Chondrocyte (in vitro differentiated cells): ENCODE measurements around the gene PRKAB1. TPM values are rescaled to one million over a fixed set of nuclear protein-coding genes. Genes with fewer than 3 reads are reported as not detected.

Source experiments
- DNase-seq: peaks from one replicate; pipeline ENCODE4 v3.0.0; 2021; ENCODE audit warnings: mixed read lengths, low spot score
- H3K27ac Mint-ChIP-seq: one replicate; pipeline ENCODE4 v1.8.0; 2021; ENCODE audit warnings: mild to moderate bottlenecking, moderate library complexity, mixed read lengths; ENCODE audit not compliant: unreplicated experiment
- H3K27me3 Mint-ChIP-seq: 2 replicates; pipeline ENCODE4 v1.8.0; 2021; ENCODE audit warnings: low read depth, mixed read lengths
- H3K36me3 Mint-ChIP-seq: 2 replicates; pipeline ENCODE4 v1.8.0; 2021; ENCODE audit warnings: low read depth, mixed read lengths
- H3K4me1 Mint-ChIP-seq: 2 replicates; pipeline ENCODE4 v1.8.0; 2021; ENCODE audit warnings: low read depth, mild to moderate bottlenecking, mixed read lengths
- H3K4me3 Mint-ChIP-seq: one replicate; pipeline ENCODE4 v1.8.0; 2021; ENCODE audit warnings: mild to moderate bottlenecking, moderate library complexity, mixed read lengths; ENCODE audit not compliant: unreplicated experiment
- H3K9me3 Mint-ChIP-seq: 2 replicates; pipeline ENCODE4 v1.8.0; 2021; ENCODE audit warnings: low read depth, mixed read lengths
- total RNA-seq: library from RNA; stranded (reverse); gene quantifications from 3 replicates; pipeline ENCODE4 v1.2.1, GENCODE V29; 2021
- TF ChIP-seq, protein P1 (sequence below): fragments of 200-600 bp; sonication (generic); IDR thresholded peaks from 2 replicates; pipeline ENCODE4 v1.5.0; 2021; ENCODE audit warnings: antibody characterized with exemption, mild to moderate bottlenecking, moderate library complexity

The PRKAB1 gene
- total RNA-seq, 1 donor from 2014 or later, result 20.8 TPM

DNA sequence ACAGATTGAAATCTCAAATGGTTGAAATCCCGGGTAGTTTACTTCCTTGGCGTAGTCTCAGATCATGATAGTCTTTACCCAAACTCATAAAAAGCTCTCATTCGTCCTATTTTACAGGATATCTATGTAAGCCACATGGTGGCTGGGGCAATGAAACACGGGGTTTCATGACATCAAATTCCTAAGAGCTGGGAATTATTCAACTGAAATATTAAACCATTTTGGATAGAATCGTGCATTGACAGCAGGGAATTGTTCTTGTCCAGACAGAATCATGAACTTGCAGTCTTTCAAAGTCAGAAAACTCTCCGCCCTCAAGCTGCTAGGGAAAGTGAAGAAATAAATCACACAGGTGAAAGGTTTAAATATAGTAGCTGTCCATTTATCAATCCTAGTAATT is 33.2 kb upstream of the PRKAB1 start:
- H3K4me3 Mint-ChIP-seq, result no peak overlapping the region
- peaks cover 6% of the 10 kb centered on the region for H3K27me3 Mint-ChIP-seq
- no peak for DNase-seq

DNA sequence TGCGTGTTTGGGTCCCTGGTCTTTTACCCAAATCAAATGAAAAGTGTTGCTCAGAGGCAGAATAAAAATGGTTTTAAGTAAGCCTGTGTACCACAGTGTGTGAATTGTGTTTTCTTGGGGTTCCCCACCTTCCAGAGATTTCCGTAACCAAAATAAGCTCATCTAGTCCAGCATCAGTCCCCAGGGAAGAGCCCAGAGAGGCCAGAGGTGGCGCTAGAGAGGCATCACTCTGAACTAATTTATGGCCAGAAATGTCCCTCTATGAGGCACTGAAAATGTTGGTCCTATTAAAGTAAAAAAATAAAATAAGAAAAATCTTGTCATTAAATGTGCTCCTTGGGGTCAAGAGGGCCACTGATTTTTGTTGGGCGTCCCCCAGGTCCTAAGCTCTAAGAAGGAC is 24.9 kb upstream of the PRKAB1 start:
- Mint-ChIP-seq H3K36me3 (no peaks in the 10 kb centered on the region), H3K9me3 (peaks cover 4% of the 10 kb centered on the region), H3K4me1 (no peaks in the 10 kb centered on the region), H3K27ac (no peak overlapping the region), H3K27me3 (peaks cover 9% of the 10 kb centered on the region), H3K4me3 (no peak overlapping the region)
- TF ChIP-seq, protein P1, sequence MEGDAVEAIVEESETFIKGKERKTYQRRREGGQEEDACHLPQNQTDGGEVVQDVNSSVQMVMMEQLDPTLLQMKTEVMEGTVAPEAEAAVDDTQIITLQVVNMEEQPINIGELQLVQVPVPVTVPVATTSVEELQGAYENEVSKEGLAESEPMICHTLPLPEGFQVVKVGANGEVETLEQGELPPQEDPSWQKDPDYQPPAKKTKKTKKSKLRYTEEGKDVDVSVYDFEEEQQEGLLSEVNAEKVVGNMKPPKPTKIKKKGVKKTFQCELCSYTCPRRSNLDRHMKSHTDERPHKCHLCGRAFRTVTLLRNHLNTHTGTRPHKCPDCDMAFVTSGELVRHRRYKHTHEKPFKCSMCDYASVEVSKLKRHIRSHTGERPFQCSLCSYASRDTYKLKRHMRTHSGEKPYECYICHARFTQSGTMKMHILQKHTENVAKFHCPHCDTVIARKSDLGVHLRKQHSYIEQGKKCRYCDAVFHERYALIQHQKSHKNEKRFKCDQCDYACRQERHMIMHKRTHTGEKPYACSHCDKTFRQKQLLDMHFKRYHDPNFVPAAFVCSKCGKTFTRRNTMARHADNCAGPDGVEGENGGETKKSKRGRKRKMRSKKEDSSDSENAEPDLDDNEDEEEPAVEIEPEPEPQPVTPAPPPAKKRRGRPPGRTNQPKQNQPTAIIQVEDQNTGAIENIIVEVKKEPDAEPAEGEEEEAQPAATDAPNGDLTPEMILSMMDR, result peak; percentile 37
- no peak for DNase-seq

More for the DNA sequence above, 33.2 kb upstream of the PRKAB1 start:
- TF ChIP-seq, protein P1, result no peak
- Mint-ChIP-seq H3K36me3 (no peaks in the 10 kb centered on the region), H3K9me3 (peaks cover 2% of the 10 kb centered on the region), H3K4me1 (no peaks in the 10 kb centered on the region), H3K27ac (no peak overlapping the region)

DNA sequence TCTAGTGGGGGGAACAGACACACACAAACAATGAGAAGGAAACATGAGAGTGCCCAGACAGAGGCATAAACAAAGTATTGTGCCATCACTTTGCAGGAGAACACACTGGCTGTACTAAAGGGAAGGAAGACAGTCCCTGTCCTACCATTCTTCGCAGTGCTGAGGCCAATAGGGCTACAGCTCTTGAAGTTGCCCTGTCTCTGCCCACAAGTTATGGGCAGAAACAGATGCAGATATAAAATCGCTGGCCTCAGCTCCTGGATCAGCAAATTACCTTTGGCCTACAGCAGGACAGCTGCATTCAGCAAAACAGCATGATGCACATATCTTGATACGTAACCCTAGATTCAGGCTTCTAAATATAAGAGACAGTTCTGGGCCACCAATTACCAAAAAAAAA is 23.0 kb upstream of the PRKAB1 start:
- TF ChIP-seq, protein P1, result no peak
- Mint-ChIP-seq H3K36me3 (no peaks in the 10 kb centered on the region), H3K9me3 (peaks cover 4% of the 10 kb centered on the region), H3K4me3 (no peak overlapping the region), H3K27ac (no peak overlapping the region), H3K27me3 (peaks cover 9% of the 10 kb centered on the region), H3K4me1 (no peaks in the 10 kb centered on the region)
- no peak for DNase-seq

DNA sequence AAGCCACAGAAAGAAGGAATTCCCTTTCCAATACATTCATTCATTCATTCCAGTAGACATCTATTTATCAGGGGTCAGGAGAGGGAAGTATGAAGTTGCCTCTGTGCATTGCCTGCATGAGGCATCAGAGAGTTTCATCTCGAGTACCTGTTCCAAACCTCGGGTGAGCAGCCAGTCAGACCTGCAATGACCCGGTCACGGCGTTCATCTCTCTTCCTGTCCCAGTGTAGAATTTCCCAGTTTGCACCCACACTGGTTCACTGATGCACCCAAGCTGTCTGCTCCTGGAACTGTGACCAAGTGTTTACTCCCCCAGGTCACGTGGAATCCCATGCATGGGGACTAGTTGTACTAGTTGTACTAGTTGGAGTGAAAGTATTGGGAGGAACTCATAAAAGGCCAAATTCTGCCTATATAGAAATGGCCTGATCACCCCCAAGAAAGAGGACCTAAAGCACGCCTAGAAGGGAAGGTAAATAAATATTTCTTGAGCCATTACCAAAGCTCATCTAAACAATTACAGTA is 22.3 kb upstream of the PRKAB1 start:
- Mint-ChIP-seq H3K9me3 (peaks cover 4% of the 10 kb centered on the region), H3K27ac (no peak overlapping the region), H3K36me3 (no peaks in the 10 kb centered on the region), H3K4me3 (no peak overlapping the region), H3K4me1 (no peaks in the 10 kb centered on the region), H3K27me3 (peaks cover 7% of the 10 kb centered on the region)
- TF ChIP-seq, protein P1, result no peak
- DNase-seq, result no peak

DNA sequence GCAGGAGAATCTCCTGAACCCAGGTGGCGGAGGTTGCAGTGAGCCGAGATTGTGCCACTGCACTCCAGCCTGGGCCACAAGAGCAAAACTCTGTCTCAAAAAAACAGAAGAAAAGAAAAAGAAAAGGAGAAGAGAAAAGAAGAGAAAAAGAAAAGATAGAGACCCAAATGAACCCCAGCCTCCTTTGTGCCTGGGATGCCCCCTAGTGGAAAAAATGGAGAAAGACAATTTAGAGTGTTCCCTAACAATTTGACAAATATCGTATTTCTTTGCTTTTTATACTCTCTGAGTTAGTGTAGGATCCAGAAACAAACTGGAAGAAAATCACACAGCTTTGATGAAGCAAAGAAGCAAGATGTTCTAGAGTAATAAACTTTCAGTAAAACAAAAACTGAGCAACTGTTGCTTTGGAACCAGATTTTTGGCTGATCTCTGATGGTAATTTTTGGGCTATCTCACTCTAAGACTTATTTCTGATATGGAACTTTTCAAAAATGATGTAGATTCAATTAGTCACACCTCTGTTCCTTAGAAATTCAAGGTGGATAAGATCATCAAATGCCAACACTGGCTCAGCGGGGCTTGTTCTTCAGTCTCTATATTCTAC is 18.6 kb upstream of the PRKAB1 start:
- Mint-ChIP-seq H3K4me1 (no peaks in the 10 kb centered on the region), H3K4me3 (no peak overlapping the region), H3K36me3 (no peaks in the 10 kb centered on the region), H3K27ac (no peak overlapping the region), H3K9me3 (peaks cover 27% of the 10 kb centered on the region), H3K27me3 (peaks cover 5% of the 10 kb centered on the region)
- TF ChIP-seq, protein P1, result peak; percentile 75
- no peak for DNase-seq
